Islet of Langerhans (tissue), 1 donor: Measurements from ENCODE around the gene AFF3.

Source experiments
- FAIRE-seq: peaks from one replicate; lab custom pipeline; 2011; peaks lifted over from hg19 to GRCh38; lab: Jason Lieb, UNC

AFF3 gene

DNA sequence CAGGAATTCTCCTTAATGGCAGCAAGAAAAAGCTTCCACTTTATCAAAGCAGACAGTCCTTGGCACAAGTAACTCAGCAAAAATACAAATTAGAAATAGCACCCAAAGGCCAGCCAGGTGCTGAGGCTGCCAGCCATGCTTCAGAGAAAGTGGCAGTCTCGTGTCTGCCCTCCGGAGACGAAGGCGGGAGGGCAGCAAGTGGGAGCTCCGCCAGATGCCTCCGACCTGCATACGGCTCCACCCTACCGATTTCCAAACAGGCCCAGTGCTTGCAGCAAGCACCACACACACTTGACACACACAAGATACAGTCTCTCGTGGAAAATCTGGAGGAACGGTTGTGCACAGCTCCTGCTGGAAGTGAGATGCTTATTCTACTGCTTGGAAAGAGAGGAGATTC lies 517.7 kb downstream of the AFF3 start:
- no peak for FAIRE-seq

GRCh38 chr2:99623613-99624012 lies 518.8 kb downstream of the AFF3 start:
- no peak for FAIRE-seq

GRCh38 chr2:99623035-99623434 lies 519.4 kb downstream of the AFF3 start:
- FAIRE-seq: no peak

DNA sequence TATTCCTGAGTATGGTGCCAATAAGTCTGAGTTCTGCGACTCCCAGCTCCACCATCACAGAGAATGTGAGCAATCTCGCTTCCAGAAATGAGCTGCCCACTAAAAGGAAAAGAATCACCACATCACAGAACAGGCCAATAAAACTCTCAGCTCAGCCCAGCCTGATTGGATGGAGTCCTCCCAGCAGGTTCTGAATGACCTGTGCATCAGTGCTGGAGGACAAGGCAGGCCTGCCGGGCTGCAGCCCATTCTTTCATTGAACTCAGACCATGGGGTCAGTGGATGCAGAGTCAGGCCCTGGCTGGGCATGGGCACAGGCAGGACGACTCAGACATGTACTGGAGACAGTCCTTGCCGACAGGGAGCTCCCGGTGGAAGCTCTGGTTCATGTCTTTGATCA lies 519.9 kb downstream of the AFF3 start:
- FAIRE-seq: no peak

DNA sequence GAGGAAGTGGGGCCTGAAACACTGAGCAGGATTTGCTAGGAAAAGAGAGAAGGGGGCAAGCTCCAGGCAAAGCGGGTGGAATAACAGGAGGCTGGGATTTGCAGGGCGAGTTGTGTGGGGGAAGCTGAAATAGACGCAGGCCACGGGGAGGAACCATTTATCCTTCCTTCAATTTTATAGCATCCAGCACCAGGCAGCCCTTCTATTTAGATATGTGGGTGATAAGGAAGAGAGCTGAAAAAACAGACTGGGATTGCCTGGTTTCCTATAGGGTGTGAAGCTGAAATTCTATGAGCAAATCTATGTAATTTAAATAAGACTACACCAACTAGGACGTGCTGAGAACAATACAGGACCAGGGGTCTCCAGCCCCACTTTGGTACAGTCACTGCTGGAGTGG lies 520.6 kb downstream of the AFF3 start:
- FAIRE-seq: no peak

DNA sequence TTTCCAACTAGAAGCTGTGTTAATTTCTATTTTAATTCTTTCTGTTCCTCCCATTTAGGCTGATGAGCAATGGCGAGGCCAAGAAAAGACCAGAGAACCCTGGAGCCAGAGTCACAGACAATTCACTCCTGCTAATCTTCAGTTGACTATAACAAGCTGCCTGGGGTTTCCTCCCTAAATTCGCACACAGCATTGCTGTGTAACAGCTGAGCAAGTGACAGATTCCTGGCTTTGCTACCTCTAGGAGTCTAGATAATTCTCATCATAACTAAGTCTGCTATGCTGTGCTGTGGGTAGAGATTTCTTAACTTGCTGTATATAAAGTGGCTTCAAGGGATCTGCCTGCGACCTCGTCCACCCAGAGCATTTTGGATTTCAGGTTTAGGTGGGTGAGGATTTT lies 521.3 kb downstream of the AFF3 start:
- FAIRE-seq: no peak

DNA sequence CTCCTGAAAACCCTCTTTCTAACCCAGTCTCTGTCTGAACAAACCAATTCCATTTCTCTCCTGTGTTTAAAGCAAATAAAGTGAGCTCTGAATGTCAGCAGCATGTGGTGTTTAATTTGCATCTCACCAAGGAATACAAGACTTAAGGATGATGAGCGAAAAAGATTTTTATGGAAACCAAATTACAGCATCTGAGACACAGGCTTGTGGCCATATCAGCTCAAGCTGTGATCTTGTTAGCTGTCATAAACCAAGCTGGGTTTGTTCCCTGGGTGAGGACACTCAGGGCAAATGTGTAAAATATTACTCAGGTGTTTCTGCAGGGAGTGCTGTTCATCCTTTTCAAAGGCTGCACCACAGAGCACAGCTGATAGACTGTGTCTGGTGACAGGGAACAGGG lies 523.2 kb downstream of the AFF3 start:
- no peak for FAIRE-seq

DNA sequence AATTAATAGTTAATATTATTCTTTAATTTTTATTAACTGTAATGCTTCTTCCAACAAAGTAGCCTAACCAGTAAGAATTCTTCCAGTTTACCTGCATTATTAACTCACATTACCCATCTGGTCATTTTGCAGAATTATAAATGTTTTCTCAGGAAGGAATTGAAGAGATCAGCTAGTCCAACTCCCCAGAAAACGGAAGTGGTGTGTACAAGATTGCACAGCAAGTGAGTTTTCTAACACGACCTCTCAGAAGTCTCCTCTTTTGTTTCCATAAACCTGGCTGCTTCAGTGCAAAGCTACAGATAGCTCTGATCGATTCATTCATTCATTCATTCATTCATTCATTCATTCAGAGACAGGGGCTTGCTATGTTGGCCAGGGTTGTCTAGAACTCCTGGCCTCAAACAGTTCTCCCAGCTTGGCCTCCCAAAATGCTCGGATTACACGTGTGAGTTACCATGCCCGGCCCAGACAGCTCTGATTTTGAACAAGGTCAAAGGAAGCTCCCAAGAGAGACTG lies 523.8 kb downstream of the AFF3 start:
- FAIRE-seq: no peak

- no peak for FAIRE-seq
Measured at GRCh38 chr2:99617811-99618210, 524.6 kb downstream of the AFF3 start.

GRCh38 chr2:99615247-99615771 lies 527.1 kb downstream of the AFF3 start:
- no peak for FAIRE-seq

- no peak for FAIRE-seq
Measured at GRCh38 chr2:99613980-99614379, 528.4 kb downstream of the AFF3 start.

- FAIRE-seq: no peak
Measured at GRCh38 chr2:99611786-99612185, 530.6 kb downstream of the AFF3 start.

DNA sequence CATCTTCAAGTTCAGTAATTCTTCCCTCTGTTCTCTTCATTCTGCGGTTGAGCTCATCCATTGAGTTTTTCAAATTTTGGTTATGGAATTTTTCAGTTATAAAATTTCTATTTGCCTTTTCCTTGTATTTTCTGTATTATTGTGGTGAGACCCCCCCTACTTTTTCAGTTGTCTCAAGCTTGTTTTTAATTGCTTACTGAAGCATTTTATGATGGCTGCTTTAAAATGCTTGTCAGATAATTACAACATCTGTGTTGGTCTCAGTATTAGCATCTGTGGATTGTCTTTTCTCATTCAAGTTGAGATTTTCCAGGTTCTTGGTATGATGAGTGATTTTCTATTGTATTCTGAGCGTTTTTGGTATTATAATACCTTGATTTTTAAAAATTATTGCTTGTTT lies 531.4 kb downstream of the AFF3 start:
- no peak for FAIRE-seq

DNA sequence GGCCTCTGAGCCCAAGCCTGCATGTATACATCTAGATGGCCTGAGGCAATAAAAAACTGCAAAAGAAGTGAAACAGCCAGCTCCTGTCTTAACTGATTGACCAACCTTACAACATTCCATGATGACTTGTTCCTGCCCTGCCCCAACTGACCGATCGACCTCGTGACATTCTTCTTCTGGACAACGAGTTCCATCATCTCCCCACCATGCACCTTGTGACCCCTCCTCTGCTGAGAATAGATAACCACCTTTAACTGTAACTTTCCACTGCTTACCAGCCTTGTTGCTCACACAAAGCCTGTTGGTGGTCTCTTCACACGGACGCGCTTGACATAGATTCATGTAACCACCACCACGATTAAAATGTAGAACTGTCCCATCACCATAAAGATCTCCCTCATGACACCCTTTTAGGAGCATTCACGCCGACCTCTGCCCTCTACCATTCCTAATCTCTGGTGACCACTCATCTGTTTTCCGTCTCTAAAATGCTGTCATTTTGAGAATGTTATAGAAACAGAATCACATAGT lies 532.5 kb downstream of the AFF3 start:
- FAIRE-seq: no peak

GRCh38 chr2:99608861-99609260 lies 533.5 kb downstream of the AFF3 start:
- FAIRE-seq: no peak

GRCh38 chr2:99607861-99608491 lies 534.4 kb downstream of the AFF3 start:
- FAIRE-seq: no peak

- FAIRE-seq: no peak
Measured at GRCh38 chr2:99607454-99607853, 534.9 kb downstream of the AFF3 start.

GRCh38 chr2:99605036-99605435 lies 537.4 kb downstream of the AFF3 start:
- no peak for FAIRE-seq

DNA sequence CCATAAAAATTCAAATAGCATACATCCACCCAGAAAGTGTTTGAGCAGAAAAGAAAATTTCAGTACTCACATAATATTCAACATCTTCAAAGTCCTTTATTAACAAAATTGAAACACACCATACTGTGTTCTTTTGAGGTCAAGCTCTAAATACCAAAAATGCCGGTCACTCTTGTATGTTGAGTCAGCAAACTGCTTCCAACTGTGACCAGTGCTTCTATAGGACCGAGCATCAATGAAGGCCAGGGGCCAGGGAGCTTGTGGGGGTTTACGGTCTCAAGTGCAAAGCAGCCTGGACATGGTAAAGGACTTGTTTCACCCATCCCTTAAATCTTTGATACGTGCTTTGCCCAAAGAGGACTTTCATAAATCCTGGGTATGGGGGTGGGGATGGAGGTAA lies 539.9 kb downstream of the AFF3 start:
- FAIRE-seq: no peak

DNA sequence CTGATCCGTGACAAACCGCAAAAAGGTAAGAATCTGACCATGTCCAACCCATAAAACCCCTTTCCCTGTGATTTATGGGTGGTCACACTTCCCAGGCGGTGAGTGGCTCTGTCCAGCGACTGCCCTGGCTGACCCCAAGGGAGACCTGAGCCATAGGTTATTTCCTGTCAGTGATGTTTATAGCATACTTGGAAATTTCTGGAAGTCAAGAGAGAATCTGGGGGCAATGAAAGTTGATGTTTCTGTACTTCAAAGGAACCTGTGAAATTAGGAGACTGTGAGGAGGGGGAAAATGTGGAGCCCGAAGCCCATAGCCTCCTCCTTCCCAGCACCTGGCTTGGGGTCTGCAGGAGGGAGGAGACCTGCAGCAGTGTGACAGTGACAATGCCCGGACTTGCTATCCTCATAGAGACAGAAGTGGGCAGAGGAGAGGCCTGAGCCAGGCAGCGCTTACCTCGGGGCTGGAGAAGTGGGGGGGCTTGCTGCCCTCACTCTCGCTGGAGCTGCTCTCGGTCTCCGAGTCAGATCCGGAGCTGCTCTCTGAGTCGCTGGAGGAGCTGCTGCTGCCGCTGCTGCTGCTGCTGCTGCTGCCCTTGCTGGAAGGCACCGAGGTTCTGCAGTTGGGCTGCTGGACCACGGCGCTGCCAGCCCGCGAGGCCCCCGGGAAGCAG lies 541.3 kb downstream of the AFF3 start:
- no peak for FAIRE-seq

- no peak for FAIRE-seq
Measured at GRCh38 chr2:99598441-99598840, 543.9 kb downstream of the AFF3 start.

DNA sequence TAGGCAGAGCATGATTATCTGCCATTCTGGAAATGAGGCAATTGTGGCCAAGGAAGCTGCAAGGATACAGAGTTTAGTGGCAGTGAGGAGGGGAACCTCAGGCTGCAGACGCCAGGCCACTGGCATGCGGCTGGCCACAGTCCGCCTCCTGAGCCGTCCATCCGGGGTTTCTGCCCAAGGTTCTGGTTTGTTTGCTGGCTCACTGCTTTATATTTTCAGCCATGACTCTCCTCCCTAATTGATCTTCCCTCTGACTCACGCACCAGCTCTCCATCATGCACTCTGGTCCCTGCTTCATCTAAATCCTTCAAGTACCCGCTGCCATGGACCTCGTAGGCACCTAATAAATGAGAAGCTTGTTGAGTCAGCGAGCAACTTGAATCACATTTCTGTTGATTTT lies 544.8 kb downstream of the AFF3 start:
- FAIRE-seq: no peak

GRCh38 chr2:99595373-99595772 lies 547.0 kb downstream of the AFF3 start:
- no peak for FAIRE-seq
